ENCODE data around the gene CCDC97. TPM values are rescaled to one million over a fixed set of nuclear protein-coding genes. Genes with fewer than 3 reads are reported as not detected.
"Not testable (repeated sequence)": the region's sequence is repeated elsewhere in the genome, so short reads cannot be mapped to it uniquely, and the experiment has no call there.

The CCDC97 gene
- polyA plus RNA-seq, 1 experiment: 8.5 TPM

DNA sequence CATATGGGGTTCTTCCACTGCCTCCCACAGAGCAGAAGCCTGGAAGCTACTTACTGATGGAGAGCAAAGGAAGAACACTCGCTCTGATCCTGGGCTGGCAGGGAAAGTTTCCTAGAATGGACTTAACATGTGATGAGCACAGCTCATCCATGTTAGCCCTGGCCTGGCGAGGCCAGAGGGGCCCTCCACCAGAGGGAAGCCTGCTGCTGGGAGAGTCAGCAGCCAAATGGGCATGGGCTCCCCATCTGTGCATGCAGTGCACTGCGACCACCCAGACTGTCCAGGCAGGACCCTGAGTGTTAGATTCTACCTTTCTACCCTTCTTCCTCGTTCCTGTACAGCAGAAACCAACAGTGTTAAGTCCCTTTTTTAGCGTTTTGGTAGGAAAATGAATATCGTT lies 36.9 kb upstream of the CCDC97 start:
- H3K4me3 ChIP-seq (ENCODE audit: low read depth, low read length): no peak overlapping the region
- TF ChIP-seq, protein P1, sequence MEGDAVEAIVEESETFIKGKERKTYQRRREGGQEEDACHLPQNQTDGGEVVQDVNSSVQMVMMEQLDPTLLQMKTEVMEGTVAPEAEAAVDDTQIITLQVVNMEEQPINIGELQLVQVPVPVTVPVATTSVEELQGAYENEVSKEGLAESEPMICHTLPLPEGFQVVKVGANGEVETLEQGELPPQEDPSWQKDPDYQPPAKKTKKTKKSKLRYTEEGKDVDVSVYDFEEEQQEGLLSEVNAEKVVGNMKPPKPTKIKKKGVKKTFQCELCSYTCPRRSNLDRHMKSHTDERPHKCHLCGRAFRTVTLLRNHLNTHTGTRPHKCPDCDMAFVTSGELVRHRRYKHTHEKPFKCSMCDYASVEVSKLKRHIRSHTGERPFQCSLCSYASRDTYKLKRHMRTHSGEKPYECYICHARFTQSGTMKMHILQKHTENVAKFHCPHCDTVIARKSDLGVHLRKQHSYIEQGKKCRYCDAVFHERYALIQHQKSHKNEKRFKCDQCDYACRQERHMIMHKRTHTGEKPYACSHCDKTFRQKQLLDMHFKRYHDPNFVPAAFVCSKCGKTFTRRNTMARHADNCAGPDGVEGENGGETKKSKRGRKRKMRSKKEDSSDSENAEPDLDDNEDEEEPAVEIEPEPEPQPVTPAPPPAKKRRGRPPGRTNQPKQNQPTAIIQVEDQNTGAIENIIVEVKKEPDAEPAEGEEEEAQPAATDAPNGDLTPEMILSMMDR (IDR thresholded peaks at IDR 0.05; ENCODE audit: low read depth, low read length): no peak
- H3K9me3 ChIP-seq (ENCODE audit: control insufficient read depth, insufficient read depth, low read length): no peaks in the 10 kb centered on the region
- no peak overlapping the region for H3K27ac ChIP-seq (ENCODE audit: low read depth, low read length)
- ChIA-PET POLR2A (no interaction called here), CTCF (no interaction called here)
- no peaks in the 10 kb centered on the region for H3K27me3 ChIP-seq (ENCODE audit: control insufficient read depth, insufficient read depth, low read length)
- no peak for DNase-seq (ENCODE audit: low read depth, low spot score)

DNA sequence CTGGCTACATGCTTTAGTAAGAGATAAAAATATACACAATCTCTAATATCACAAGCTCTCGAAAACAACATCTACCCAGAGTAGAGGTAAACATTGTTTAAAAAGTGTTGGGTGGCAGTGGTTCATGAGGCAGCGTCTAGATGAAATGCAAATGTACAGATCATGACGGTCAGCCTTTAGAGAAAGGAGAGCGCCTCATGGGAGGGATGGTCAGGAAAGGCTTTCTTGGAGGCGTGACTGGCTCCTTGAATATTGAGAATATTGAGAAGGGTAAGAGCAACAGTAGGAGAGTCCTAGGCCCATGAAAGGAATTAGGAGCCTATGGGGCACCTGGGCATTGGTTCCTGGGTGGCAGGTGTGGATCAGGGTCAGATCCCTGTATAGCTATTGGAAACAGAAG lies 35.2 kb upstream of the CCDC97 start:
- POLR2A ChIA-PET: interaction anchor here (0.7 kb wide), 1 partner anchor 11 kb away, joined by 5 read pairs; the partner anchor contains the start of gene HNRNPUL1
- CTCF ChIA-PET: interaction anchor here (1.1 to 1.2 kb wide), 2 partner anchors 12 to 34 kb away, joined by 3 to 4 read pairs; no protein-coding TSS in a partner anchor

DNA sequence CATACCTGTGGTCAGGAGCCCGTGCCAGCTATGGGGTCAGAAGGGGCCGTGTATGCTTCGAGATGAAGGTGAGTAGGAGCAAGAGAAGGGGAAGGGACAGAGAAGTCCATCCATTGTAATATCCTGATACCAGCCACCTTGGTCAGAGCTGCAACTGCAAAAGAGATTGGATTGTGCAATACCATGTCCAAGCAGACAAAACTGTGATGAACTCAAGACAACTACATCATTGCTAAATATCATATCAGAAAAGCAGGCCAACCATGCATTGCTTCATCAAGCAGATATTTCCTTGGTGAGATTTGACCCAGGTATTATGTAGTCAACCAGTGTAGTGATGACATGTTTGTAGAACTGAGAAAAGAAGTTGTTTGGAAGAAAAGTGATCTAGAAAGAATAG lies 33.7 kb upstream of the CCDC97 start:
- Histone ChIP-seq H3K27ac (ENCODE audit: low read depth, low read length) (no peak overlapping the region), H3K27me3 (ENCODE audit: control insufficient read depth, insufficient read depth, low read length) (no peaks in the 10 kb centered on the region), H3K4me3 (ENCODE audit: low read depth, low read length) (no peak overlapping the region), H3K9me3 (ENCODE audit: control insufficient read depth, insufficient read depth, low read length) (no peaks in the 10 kb centered on the region)
- TF ChIP-seq, protein P1 (IDR thresholded peaks at IDR 0.05; ENCODE audit: low read depth, low read length): no peak
- CTCF ChIA-PET: interaction anchor here (0.5 kb wide), 1 partner anchor 72 kb away, joined by 11 read pairs; no protein-coding TSS in a partner anchor
- POLR2A ChIA-PET: no interaction called here
- DNase-seq (ENCODE audit: low read depth, low spot score): no peak

More for the DNA sequence above, 35.2 kb upstream of the CCDC97 start:
- Histone ChIP-seq H3K4me3 (ENCODE audit: low read depth, low read length) (no peak overlapping the region), H3K27ac (ENCODE audit: low read depth, low read length) (no peak overlapping the region), H3K9me3 (ENCODE audit: control insufficient read depth, insufficient read depth, low read length) (no peaks in the 10 kb centered on the region), H3K27me3 (ENCODE audit: control insufficient read depth, insufficient read depth, low read length) (no peaks in the 10 kb centered on the region)
- TF ChIP-seq, protein P1 (IDR thresholded peaks at IDR 0.05; ENCODE audit: low read depth, low read length): no peak
- no peak for DNase-seq (ENCODE audit: low read depth, low spot score)

DNA sequence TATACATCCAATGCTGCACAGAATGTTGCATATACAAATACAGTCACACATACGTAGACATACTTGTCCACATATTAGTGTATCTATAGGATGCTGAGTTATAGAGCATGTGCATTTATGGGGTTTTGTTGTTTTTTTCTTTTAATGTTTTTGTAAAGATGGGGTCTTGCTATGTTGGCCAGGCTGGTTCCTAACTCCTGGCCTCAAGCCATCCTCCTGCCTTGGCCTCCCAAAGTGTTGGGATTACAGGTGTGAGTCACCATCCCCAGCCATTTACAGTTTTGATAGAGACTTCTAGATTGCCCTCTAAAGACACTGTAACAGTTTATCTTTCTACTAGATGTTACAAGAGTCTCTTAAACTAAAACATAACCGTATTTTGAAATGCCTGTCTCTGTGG lies 31.5 kb upstream of the CCDC97 start:
- DNase-seq (ENCODE audit: low read depth, low spot score): no peak
- ChIA-PET CTCF (interaction anchor here (0.6 to 1.0 kb wide), 2 partner anchors 16 to 31 kb away, joined by 3 read pairs; no protein-coding TSS in a partner anchor), POLR2A (interaction anchor here (0.7 kb wide), 1 partner anchor 524 kb away, joined by 5 read pairs; no protein-coding TSS in a partner anchor)
- no peak overlapping the region for H3K4me3 ChIP-seq (ENCODE audit: low read depth, low read length)
- H3K27me3 ChIP-seq (ENCODE audit: control insufficient read depth, insufficient read depth, low read length): no peaks in the 10 kb centered on the region
- H3K27ac ChIP-seq (ENCODE audit: low read depth, low read length): no peak overlapping the region
- TF ChIP-seq, protein P1 (IDR thresholded peaks at IDR 0.05; ENCODE audit: low read depth, low read length): no peak
- H3K9me3 ChIP-seq (ENCODE audit: control insufficient read depth, insufficient read depth, low read length): no peaks in the 10 kb centered on the region

DNA sequence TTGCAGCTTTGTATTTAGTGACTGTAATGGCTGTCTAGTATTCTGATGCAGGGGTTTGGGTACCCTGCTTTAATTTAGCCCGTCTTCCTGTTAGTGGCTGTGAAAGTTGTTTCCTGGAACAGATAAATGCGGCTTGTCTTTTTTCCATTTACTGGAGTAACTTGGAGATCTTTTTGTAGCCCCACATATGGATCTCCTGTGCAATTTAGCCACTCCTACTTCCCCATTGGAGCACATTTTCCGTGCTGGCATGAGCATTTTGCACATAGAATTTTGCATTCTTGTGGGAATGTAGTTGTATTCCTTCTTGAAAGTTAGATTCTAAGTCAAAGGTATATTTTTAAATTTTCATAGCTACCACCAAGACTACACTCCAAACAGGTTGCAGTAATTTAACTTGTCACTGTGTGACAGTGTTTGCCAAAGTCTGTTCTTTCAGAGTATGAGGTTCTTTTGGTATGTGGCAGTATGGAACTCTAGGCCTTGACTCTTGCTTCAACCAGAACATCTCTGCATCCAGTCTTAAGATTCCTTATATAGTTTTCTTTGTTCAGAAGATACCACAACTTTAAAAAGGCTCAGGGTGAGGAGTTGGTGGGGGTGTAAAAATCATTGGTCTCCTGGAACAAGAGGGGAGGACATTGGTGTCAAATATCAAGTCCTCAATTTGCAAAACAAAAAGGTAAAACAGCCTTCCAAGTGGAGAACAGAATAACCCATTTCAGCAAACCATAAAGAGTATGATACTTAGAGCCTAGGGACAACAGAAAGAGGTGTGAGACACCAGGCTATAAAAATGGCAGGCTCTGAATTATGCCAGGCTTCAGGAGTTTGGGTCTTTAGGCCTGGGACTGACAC lies 21.1 kb upstream of the CCDC97 start:
- no peak overlapping the region for H3K27ac ChIP-seq (ENCODE audit: low read depth, low read length)
- H3K9me3 ChIP-seq (ENCODE audit: control insufficient read depth, insufficient read depth, low read length): no peaks in the 10 kb centered on the region
- H3K4me3 ChIP-seq (ENCODE audit: low read depth, low read length): no peak overlapping the region
- DNase-seq (ENCODE audit: low read depth, low spot score): no peak
- TF ChIP-seq, protein P1 (IDR thresholded peaks at IDR 0.05; ENCODE audit: low read depth, low read length): no peak
- H3K27me3 ChIP-seq (ENCODE audit: control insufficient read depth, insufficient read depth, low read length): no peaks in the 10 kb centered on the region
- POLR2A ChIA-PET: interaction anchor here (1.0 kb wide), 1 partner anchor 16 kb away, joined by 4 read pairs; no protein-coding TSS in a partner anchor
- CTCF ChIA-PET: interaction anchor here (0.6 to 1.4 kb wide), 2 partner anchors 20 to 26 kb away, joined by 3 read pairs; no protein-coding TSS in a partner anchor

DNA sequence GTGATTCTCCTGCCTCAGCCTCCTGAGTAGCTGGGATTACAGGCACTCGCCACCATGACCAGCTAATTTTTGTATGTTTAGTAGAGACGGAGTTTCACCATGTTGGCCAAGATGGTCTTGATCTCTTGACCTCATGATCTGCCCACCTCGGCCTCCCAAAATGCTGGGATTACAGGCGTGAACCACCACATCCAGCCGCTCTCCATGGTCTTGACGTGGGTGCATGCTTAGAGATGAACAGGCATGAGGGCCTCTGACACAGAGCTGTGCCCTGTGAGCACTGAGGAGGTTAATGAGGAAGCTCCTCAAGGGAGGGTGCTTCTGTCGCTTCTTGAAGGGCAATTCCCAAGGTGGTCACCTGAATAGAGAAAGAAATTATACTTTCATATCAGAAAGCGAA lies 20.2 kb upstream of the CCDC97 start:
- H3K27me3 ChIP-seq (ENCODE audit: control insufficient read depth, insufficient read depth, low read length); DNase-seq (ENCODE audit: low read depth, low spot score); H3K9me3 ChIP-seq (ENCODE audit: control insufficient read depth, insufficient read depth, low read length); H3K27ac ChIP-seq (ENCODE audit: low read depth, low read length); H3K4me3 ChIP-seq (ENCODE audit: low read depth, low read length); CTCF ChIA-PET: not testable (repeated sequence)
- POLR2A ChIA-PET: interaction anchor here (1.0 kb wide), 1 partner anchor 15 kb away, joined by 4 read pairs; no protein-coding TSS in a partner anchor
